GM13977 (cell line): Measurements from ENCODE around the gene MYO18B.

Experiments
- DNase-seq: peaks from one replicate; pipeline ENCODE4 v3.0.0; 2012; ENCODE audit warnings: low spot score
- in situ Hi-C: fragments of 300-500 bp; cut with MboI; formaldehyde crosslinking; loops from one replicate; pipeline ENCODE4 v1.12.0; 2022; ENCODE audit warnings: low sequenced_read_pairs, low pct_unique_long_range_greater_than_20kb, mixed read lengths, inconsistent platforms; ENCODE audit not compliant: unreplicated experiment
- TF ChIP-seq, protein P1 (sequence below): IDR thresholded peaks from 2 replicates; pipeline ENCODE4 v1.5.1; 2012; ENCODE audit warnings: mild to moderate bottlenecking, control low read depth; ENCODE audit not compliant: insufficient read depth; ENCODE audit errors: extremely low read depth, missing control alignments

Gene MYO18B

DNA sequence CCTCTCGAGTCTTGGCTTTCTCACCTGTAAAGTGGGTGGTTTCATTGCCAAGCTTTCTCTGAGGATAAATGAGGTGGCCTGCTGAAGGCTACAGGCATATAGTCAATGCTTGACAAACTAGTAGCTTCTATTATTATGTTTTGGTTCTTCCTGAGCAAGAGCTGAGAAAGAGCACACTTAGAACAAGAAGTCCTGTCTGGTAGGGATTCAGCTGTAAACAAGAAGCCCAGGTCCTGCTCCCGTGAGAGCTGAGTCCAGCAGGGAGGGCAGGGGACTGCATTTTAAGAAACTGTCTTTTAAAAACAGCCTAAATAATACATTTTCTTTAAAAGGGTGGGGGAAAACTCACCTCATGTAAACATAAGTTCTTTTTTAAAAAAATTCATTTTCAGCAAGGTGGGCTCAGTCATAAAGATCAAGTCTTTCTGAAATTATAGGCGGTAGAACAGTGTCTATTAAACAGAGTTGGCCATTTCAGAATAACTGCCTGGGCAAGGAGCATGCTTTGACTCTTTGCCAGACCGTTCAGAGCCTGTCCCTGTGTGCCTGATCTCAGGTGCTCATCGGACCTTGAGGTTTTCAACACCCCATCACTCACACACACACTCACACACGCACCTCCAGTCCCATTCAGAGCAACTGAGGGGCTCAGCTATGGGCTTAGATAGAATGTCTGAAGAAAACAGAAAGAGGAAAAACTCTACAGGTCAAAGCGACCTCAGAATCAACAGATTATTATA lies 29.2 kb upstream of the MYO18B start:
- in situ Hi-C loops, result no loop called here
- DNase-seq, result no peak
- TF ChIP-seq, protein P1, sequence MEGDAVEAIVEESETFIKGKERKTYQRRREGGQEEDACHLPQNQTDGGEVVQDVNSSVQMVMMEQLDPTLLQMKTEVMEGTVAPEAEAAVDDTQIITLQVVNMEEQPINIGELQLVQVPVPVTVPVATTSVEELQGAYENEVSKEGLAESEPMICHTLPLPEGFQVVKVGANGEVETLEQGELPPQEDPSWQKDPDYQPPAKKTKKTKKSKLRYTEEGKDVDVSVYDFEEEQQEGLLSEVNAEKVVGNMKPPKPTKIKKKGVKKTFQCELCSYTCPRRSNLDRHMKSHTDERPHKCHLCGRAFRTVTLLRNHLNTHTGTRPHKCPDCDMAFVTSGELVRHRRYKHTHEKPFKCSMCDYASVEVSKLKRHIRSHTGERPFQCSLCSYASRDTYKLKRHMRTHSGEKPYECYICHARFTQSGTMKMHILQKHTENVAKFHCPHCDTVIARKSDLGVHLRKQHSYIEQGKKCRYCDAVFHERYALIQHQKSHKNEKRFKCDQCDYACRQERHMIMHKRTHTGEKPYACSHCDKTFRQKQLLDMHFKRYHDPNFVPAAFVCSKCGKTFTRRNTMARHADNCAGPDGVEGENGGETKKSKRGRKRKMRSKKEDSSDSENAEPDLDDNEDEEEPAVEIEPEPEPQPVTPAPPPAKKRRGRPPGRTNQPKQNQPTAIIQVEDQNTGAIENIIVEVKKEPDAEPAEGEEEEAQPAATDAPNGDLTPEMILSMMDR, result no peak

DNA sequence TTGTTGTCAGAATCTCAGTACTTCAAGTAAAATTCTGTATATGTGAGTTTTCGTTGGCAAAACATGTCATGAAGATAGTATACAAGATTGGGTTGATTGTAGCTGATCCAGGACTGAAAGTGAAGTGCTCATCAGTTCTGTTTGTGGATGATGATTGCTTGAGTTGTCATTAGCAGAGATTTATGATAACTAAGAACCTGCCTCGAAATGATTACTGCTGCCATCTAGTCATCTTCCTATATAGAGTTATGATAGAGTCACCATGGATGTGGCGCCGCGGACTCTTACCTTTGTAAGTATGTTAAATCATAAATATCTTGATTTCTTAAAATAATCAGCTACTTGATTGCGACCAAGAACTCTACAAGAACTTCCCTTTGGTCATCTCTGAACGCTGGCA lies 27.9 kb upstream of the MYO18B start:
- TF ChIP-seq, protein P1, result no peak
- no peak for DNase-seq
- in situ Hi-C loops, result no loop called here

DNA sequence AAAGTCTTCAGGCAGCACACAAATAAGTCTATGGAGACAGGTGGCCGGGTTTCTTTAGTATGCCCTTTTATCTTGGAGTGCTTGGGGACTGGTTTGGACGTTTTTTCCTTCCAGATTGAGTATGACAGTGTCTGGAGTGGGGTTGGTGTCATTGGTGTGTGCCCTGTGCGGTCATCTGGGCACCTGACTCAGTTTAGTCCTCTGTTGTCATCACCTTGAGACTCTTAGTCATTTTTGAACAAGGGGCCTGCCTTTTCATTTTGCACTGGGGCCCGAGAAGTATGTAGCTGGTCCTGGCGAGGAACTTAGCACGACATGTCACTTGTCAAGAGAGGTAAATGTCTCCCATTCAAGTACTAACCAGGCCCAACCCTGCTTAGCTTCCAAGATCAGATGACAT lies 27.2 kb upstream of the MYO18B start:
- in situ Hi-C loops, result no loop called here
- TF ChIP-seq, protein P1, result no peak

DNA sequence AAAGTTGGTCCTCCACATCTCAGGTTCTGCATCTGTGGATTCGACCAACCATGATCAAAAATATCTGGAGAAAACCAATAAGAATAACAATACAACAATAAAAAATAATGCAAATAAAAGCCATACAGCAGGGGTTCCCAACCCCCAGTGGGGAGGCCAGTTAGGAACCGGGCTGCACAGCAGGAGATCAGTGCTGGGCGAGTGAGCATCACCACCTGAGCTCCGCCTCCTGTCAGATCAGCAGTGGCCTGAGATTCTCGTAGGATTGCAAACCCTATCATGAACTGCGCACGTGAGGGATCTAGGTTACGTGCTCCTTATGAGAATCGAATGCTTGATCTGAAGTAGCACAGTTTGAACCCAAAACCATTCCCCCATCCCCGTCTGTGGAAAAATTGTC lies 25.4 kb upstream of the MYO18B start:
- TF ChIP-seq, protein P1, result no peak
- no peak for DNase-seq
- in situ Hi-C loops, result no loop called here

More for the DNA sequence above, 27.2 kb upstream of the MYO18B start:
- DNase-seq, result no peak

DNA sequence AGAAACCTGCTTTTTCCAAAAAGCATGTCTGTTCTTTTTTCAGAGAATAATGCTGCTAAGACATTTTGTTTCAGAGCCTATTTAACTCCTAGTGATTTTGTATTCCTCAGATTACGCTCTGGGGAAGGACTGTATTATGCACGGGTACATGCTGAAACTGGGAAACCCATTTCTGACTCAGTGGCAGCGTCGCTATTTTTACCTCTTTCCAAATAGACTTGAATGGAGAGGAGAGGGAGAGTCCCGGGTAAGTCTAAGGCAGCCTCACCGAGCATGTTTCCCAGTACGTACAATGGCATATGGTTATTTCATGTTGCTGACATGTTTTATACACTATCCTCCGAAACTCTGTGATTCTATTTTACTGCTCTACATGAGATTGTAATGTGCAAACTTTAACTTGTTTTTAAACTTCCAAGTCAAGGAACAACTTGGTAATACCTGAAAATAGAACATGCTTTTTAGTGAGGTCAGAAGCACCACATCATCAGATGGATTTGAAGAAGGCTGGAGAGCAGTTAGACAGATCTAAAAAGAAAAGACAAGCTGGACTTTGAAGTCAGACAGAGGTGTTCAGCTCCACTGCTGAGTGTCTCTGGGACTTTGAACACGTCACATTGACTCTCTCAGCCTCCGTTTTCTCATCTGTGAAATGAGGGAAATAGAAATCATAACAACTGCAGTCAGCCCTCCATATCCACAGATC lies 23.7 kb upstream of the MYO18B start:
- TF ChIP-seq, protein P1, result no peak
- DNase-seq, result no peak
- in situ Hi-C loops, result no loop called here

DNA sequence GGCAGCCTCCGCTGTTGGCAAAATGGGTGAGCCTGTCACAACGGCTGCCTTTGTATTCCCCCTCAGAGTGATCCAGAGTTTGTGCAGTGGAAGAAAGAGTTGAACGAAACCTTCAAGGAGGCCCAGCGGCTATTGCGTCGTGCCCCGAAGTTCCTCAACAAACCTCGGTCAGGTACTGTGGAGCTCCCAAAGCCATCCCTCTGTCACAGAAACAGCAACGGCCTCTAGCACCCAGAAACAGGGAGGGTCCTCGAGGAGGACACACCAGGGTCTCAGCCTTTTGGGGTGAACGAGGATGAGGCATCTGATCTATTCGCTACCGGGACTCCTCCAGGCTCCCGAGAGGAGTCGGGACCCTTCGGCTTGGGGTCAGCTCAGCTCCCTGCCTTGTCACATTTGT lies 19.8 kb upstream of the MYO18B start:
- TF ChIP-seq, protein P1, result no peak
- in situ Hi-C loops, result no loop called here
- no peak for DNase-seq
